Peyer's patch (tissue), 4 donors: ENCODE data around the gene SHC1. TPM values are rescaled to one million over a fixed set of nuclear protein-coding genes. Genes with fewer than 3 reads are reported as not detected.
A peak's percentile ranks its signal among the peaks of the same experiment; 100 is the strongest.

Source experiments
- DNase-seq, 3 donors: peaks; one replicate each; pipeline ENCODE4 v3.0.0-alpha.2; 2017 to 2019
- H3K27ac ChIP-seq, 4 donors: fragments of 200-600 bp; sonication (generic); one replicate each; pipeline ENCODE4 v1.5.1; 2016 to 2019
- H3K27me3 ChIP-seq, 2 donors: fragments of 200-600 bp; sonication (generic); one replicate each; pipeline ENCODE4 v1.5.1; 2019
- H3K36me3 ChIP-seq, 3 donors: fragments of 200-600 bp; sonication (generic); one replicate each; pipeline ENCODE4 v1.5.1; 2016 to 2019
- H3K4me1 ChIP-seq, 4 donors: fragments of 200-600 bp; sonication (generic); one replicate each; pipeline ENCODE4 v1.5.1; 2016 to 2019
- H3K4me3 ChIP-seq, 4 donors: fragments of 200-600 bp; sonication (generic); 1 replicate in 3 of 4; 2 replicates in 1 of 4; pipeline ENCODE4 v1.5.1; 2016 to 2019; ENCODE audit warnings: mild to moderate bottlenecking in 1 of 4
- H3K9me3 ChIP-seq, 4 donors: fragments of 200-600 bp; sonication (generic); one replicate each; pipeline ENCODE4 v1.5.1; 2016 to 2019; ENCODE audit warnings: mild to moderate bottlenecking in 1 of 4
- POLR2A ChIP-seq, 2 donors: fragments of 450-650 bp; IDR thresholded peaks; one replicate each; pipeline ENCODE4 v1.5.1; 2017; ENCODE audit warnings: antibody characterized with exemption in 2 of 2, mild to moderate bottlenecking in 2 of 2, moderate library complexity in 2 of 2
- total RNA-seq, 4 donors: library from RNA; depleted of rRNA; stranded (reverse); fragments of >200 nt; gene quantifications; one replicate each; pipeline ENCODE4 v1.1.0, GENCODE V29; 2016
- TF ChIP-seq, protein P1 (sequence below), 6 experiments: fragments of 450-650 bp in 4 of 6; fragments of 200-600 bp in 2 of 6; sonication (generic) in 1 of 6; IDR thresholded peaks; one replicate each; pipeline ENCODE4 v1.5.1; 2017 to 2019; ENCODE audit warnings: antibody characterized with exemption in 6 of 6, mild to moderate bottlenecking in 3 of 6, moderate library complexity in 1 of 6

SHC1 gene
- total RNA-seq, 4 donors from 2014 or later = 56.9 to 150 (median 104) TPM

DNA sequence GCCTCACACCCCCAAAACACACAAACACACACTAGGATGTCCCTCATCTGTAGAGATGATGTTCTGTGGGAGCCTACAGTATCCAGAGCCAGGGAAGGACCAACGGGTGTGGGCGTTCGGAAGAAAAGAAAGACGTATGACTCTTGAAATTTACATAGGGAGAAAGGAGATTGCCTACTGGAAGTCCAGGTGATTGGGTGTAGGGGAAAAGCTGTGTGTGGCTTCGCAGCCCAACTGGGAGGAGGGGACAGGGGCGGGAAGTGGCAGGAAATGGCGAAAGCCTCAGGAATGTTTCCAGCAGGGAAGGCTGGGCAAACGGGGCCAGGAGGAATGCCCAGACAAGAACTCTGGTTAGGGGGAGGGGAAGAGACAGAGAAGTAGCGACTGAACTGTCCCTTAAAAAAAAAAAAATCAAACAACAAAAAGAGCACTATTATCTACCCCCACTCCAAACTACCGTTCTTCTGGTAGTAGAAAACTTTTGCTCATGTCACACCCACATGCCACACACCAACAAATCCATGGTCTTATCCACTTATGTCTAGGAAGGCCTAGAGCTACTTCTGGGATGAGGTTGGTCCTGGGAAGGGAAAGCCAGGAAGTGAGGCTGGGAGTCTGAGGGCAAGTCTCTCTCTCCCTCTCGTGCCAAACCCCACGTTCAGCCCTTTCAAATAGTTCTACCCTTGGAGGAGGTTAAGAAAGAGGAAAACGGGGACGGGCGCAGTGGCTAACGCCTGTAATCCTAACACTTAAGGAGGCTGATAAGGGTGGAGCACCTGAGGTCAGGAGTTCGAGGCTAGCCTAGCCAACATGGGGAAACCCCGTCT lies 2.2 kb upstream of the SHC1 start:
- Histone ChIP-seq H3K36me3 (peaks cover 0 to 19% (median 0%) of the 10 kb centered on the region in 3 donors), H3K27me3 (no peaks in the 10 kb centered on the region), H3K4me1 (peaks cover 0 to 45% (median 13%) of the 10 kb centered on the region in 4 donors), H3K27ac (peak overlapping the region; percentile 94 to 100 (median 99)), H3K9me3 (no peaks in the 10 kb centered on the region), H3K4me3 (peak overlapping the region in 2 of 4 donors; percentile 70 to 79)
- TF ChIP-seq POLR2A (IDR thresholded peaks at IDR 0.05) = peak in 1 of 2 donors; percentile 47
- TF ChIP-seq, protein P1, sequence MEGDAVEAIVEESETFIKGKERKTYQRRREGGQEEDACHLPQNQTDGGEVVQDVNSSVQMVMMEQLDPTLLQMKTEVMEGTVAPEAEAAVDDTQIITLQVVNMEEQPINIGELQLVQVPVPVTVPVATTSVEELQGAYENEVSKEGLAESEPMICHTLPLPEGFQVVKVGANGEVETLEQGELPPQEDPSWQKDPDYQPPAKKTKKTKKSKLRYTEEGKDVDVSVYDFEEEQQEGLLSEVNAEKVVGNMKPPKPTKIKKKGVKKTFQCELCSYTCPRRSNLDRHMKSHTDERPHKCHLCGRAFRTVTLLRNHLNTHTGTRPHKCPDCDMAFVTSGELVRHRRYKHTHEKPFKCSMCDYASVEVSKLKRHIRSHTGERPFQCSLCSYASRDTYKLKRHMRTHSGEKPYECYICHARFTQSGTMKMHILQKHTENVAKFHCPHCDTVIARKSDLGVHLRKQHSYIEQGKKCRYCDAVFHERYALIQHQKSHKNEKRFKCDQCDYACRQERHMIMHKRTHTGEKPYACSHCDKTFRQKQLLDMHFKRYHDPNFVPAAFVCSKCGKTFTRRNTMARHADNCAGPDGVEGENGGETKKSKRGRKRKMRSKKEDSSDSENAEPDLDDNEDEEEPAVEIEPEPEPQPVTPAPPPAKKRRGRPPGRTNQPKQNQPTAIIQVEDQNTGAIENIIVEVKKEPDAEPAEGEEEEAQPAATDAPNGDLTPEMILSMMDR (IDR thresholded peaks at IDR 0.05) = no peak
- peak in 2 of 3 donors; percentile 66 to 74 for DNase-seq

DNA sequence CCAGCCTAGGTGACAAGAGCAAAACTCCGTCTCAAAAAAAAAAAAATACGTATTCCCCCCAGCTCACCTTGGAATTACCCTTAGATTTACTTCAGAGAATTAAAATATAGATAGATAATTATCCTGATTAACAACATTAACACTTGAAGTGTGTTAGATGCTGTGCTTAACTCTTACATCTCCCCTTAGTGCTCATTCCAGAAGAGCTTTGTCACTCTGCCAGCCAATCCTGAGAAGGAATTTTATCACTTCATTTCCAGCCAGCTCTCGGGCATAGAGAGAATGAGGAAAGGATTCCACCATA lies 1.6 kb upstream of the SHC1 start:
- H3K36me3 ChIP-seq = peaks cover 0 to 25% (median 0%) of the 10 kb centered on the region in 3 donors
- TF ChIP-seq, protein P1 (IDR thresholded peaks at IDR 0.05) = no peak
- TF ChIP-seq POLR2A (IDR thresholded peaks at IDR 0.05) = no peak
- H3K4me1 ChIP-seq = peaks cover 0 to 45% (median 13%) of the 10 kb centered on the region in 4 donors
- no peaks in the 10 kb centered on the region for H3K9me3 ChIP-seq
- H3K27me3 ChIP-seq = no peaks in the 10 kb centered on the region
- H3K4me3 ChIP-seq = peak overlapping the region in 2 of 4 donors; percentile 70 to 79
- H3K27ac ChIP-seq = peak overlapping the region; percentile 94 to 100 (median 99)
- DNase-seq = no peak

DNA sequence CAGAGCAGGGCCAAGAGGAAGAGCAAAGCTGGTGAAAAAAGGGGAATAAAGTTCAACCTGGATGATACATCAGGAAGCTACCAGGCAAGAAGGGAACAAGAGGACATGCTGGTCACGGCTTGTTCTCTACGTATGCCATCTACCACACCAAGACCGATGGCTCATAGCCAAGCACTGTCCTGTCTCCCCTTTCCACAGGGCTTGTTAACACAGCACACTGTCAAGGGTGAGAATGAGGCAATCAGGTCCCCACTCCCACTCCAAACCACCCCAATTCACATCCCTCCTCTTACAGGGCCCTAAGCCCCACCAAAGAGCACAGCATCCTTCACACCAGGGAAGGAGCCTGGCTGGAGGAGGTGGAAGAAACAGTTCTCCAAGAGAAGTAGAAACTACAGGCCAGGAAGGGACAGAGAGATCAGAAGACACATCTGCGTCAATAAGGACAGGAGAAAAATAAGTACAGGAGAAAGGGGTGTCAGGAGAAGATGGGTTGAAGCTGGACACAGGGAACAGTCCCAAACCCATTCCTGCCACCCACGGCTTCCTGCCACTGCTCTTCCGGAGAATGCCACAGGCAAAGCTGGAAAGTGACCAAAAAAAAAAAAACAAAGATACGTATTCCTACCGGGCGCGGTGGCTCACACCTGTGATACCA lies 923 bp upstream of the SHC1 start:
- Histone ChIP-seq H3K36me3 (peaks cover 0 to 31% (median 0%) of the 10 kb centered on the region in 3 donors), H3K4me3 (peak overlapping the region in 2 of 4 donors; percentile 43 to 70), H3K27me3 (no peaks in the 10 kb centered on the region), H3K27ac (peak overlapping the region; percentile 63 to 100 (median 99)), H3K4me1 (peaks cover 0 to 43% (median 13%) of the 10 kb centered on the region in 4 donors), H3K9me3 (no peaks in the 10 kb centered on the region)
- TF ChIP-seq, protein P1 (IDR thresholded peaks at IDR 0.05) = no peak
- peak in 1 of 2 donors; percentile 61 for TF ChIP-seq POLR2A (IDR thresholded peaks at IDR 0.05)
- DNase-seq = peak in 2 of 3 donors; percentile 43 to 78

DNA sequence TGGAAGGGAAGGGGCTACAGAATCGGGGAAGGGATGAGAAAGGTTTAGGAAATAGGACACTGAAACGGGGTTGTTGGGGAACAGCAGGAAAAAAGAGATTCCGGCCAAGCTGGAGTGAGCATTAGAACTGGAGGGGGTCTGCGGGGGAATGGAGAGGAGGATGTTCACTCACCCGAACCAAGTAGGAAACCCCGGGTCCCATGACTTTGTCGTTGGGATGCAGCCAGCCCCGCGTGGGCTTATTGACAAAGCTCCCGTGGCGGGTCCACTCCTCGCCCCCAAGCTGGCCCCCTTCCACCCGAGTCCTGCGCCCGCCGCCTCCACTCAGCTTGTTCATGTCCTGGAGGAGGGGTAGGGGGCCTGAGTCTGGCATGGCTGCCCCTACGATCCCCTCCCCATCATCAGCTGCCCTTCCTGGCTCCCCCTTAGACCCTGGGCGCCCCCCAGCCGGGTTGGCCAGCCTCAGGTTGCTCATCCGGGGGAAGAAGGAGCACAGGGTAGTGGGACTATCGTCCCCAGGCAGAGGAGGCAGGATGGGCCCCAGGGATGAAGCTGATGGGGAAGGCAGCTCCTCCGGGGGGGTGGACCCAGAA lies 591 bp downstream of the SHC1 start:
- H3K4me1 ChIP-seq = peaks cover 0 to 39% (median 10%) of the 10 kb centered on the region in 4 donors
- H3K27me3 ChIP-seq = no peaks in the 10 kb centered on the region
- no peaks in the 10 kb centered on the region for H3K9me3 ChIP-seq
- H3K36me3 ChIP-seq = peaks cover 0 to 47% (median 0%) of the 10 kb centered on the region in 3 donors
- H3K4me3 ChIP-seq = peak overlapping the region; percentile 12 to 43 (median 26)
- TF ChIP-seq, protein P1 (IDR thresholded peaks at IDR 0.05) = no peak
- no peak for TF ChIP-seq POLR2A (IDR thresholded peaks at IDR 0.05)
- DNase-seq = peak in 1 of 3 donors; percentile 47
- peak overlapping the region; percentile 63 to 100 (median 99) for H3K27ac ChIP-seq

DNA sequence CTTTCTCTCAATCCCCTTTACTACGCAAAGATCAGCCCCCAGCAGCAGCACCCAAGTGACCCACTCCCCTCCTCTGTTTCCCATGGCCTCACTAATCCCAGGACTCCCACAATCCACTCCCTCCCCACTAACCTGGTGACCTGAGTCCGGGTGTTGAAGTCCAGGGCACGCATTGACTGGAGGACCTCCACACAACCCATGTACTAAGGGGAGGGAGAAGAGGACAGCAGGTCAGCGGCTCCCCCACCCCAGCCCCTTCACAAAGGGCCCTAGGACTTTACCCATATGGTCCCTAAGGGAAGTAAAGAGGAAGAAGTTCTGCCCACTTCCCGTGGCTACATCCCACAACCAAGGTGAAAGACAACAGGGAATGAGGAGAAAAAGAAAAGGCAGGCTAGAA lies 1.3 kb downstream of the SHC1 start:
- Histone ChIP-seq H3K36me3 (peaks cover 0 to 54% (median 0%) of the 10 kb centered on the region in 3 donors), H3K9me3 (no peaks in the 10 kb centered on the region), H3K4me3 (peak overlapping the region in 1 of 4 donors; percentile 38), H3K27ac (peak overlapping the region; percentile 0 to 99 (median 44)), H3K4me1 (peaks cover 0 to 39% (median 10%) of the 10 kb centered on the region in 4 donors), H3K27me3 (no peaks in the 10 kb centered on the region)
- DNase-seq = peak in 1 of 3 donors; percentile 28
- TF ChIP-seq, protein P1 (IDR thresholded peaks at IDR 0.05) = no peak
- no peak for TF ChIP-seq POLR2A (IDR thresholded peaks at IDR 0.05)
